Activated CD8-positive, alpha-beta T cell treated with anti-CD3 and anti-CD28 coated beads, Interleukin-2, amount 10 ng/mL, durations not matched to agents 7 days and 5 days (primary cell): ENCODE data around the gene HOOK2. TPM values are rescaled to one million over a fixed set of nuclear protein-coding genes. Genes with fewer than 3 reads are reported as not detected.
"Not testable (repeated sequence)": the region's sequence is repeated elsewhere in the genome, so short reads cannot be mapped to it uniquely, and the experiment has no call there.

Experiments used
- ATAC-seq: fragments of 150-1000 bp; cut with Tn5 transposase; one replicate; pipeline ENCODE4 v1.10.0; 2021; ENCODE audit warnings: moderate library complexity
- CTCF ChIA-PET: fragments of 350-600 bp; sonication (Branson Sonifier 250); formaldehyde crosslinking; loops from one replicate; lab custom pipeline; 2021; ENCODE audit warnings: antibody characterized with exemption; lab: Charles Lee
- POLR2A ChIA-PET: fragments of 350-600 bp; sonication (Branson Sonifier 250); formaldehyde crosslinking; loops from one replicate; lab custom pipeline; 2021; ENCODE audit warnings: antibody characterized with exemption; lab: Charles Lee
- DNase-seq: peaks from one replicate; pipeline ENCODE4 v3.0.0-alpha.2; 2020
- H3K27ac Mint-ChIP-seq: one replicate; pipeline ENCODE4 v1.8.0; 2021; ENCODE audit warnings: mild to moderate bottlenecking, mixed read lengths
- H3K27me3 Mint-ChIP-seq: one replicate; pipeline ENCODE4 v1.8.0; 2021; ENCODE audit warnings: low read depth, mixed read lengths
- H3K36me3 Mint-ChIP-seq: one replicate; pipeline ENCODE4 v1.8.0; 2021; ENCODE audit warnings: low read depth, mixed read lengths
- H3K4me1 Mint-ChIP-seq: one replicate; pipeline ENCODE4 v1.8.0; 2021; ENCODE audit warnings: low read depth, mixed read lengths
- H3K4me3 Mint-ChIP-seq: one replicate; pipeline ENCODE4 v1.8.0; 2021; ENCODE audit warnings: mild to moderate bottlenecking, mixed read lengths
- H3K9me3 Mint-ChIP-seq: one replicate; pipeline ENCODE4 v1.8.0; 2022; ENCODE audit warnings: mixed read lengths; ENCODE audit not compliant: insufficient read depth
- total RNA-seq, 2 experiments: library from RNA; stranded (reverse); gene quantifications; one replicate each; pipeline ENCODE4 v1.2.3, GENCODE V29; 2021

The HOOK2 gene, protein sequence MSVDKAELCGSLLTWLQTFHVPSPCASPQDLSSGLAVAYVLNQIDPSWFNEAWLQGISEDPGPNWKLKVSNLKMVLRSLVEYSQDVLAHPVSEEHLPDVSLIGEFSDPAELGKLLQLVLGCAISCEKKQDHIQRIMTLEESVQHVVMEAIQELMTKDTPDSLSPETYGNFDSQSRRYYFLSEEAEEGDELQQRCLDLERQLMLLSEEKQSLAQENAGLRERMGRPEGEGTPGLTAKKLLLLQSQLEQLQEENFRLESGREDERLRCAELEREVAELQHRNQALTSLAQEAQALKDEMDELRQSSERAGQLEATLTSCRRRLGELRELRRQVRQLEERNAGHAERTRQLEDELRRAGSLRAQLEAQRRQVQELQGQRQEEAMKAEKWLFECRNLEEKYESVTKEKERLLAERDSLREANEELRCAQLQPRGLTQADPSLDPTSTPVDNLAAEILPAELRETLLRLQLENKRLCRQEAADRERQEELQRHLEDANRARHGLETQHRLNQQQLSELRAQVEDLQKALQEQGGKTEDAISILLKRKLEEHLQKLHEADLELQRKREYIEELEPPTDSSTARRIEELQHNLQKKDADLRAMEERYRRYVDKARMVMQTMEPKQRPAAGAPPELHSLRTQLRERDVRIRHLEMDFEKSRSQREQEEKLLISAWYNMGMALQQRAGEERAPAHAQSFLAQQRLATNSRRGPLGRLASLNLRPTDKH
- total RNA-seq: 10 to 100 TPM; 14.4 to 16.9 TPM

DNA sequence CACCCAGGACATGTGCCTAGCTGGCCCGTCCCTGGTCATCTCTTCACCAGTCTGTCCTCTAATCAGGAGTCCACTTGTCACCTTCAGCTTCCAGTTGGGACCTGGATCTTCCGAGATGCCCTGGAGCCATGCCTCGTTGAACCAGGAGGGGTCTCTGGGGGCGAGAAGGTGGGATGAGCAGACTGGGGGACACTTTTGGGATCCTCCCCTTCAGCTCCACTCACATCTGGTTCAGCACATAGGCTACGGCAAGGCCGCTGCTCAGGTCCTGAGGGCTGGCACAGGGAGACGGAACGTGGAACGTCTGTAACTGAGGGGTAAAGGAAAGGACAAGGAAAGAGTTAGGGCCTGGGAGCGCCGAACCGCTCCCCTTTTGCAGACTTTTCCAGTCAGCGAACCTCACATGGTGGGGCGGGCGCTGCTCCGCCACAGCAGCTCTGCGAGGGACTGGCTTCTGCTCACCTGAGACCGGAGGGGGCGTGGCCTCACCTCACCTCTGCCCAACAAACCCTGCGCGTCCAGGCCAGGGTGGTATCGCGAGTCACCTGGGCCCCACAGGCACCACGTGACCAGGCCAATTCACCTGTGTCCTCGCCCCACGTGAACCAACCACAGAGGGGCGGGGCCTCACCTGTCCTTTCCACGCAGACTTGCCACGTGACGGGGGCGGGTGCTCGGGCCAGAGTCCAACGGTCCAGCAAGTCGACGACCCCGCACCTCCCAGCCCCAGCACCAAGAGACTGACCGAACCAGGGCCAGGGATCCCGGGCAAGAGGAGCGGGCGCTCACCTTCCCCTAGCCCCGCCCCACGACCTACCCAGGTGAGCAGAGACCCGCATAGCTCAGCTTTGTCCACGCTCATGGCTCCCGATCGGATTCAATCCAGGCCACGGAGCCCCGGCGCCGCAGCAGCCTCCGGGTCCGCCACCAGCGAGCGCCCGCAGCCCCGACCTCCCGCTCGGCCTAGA is at the start of gene HOOK2:
Gene HOOK2, minus strand, starts transcription at position 965 of the 968 bp plus-strand sequence. Its CDS starts 103 bp downstream, at position 862.
- Mint-ChIP-seq H3K4me1 (peaks cover 46% of the 10 kb centered on the region), H3K4me3 (peak within 1 kb of the TSS; percentile 73), H3K27me3 (no peaks in the 10 kb centered on the region), H3K9me3 (no peaks in the 10 kb centered on the region), H3K27ac (peak within 1 kb of the TSS; percentile 11), H3K36me3 (no peaks in the 10 kb centered on the region)
- ATAC-seq: no peak
- CTCF ChIA-PET: interaction anchor here (1.2 to 8.5 kb wide), 6 partner anchors 9 to 46 kb away, joined by 3 to 390 read pairs (median 4); partner anchors contain the start of gene JUNB
- DNase-seq: no peak
- POLR2A ChIA-PET: interaction anchor here (0.6 to 15.2 kb wide), 2 partner anchors 19 to 43 kb away, joined by 3 to 380 read pairs; partner anchors contain the start of gene JUNB

DNA sequence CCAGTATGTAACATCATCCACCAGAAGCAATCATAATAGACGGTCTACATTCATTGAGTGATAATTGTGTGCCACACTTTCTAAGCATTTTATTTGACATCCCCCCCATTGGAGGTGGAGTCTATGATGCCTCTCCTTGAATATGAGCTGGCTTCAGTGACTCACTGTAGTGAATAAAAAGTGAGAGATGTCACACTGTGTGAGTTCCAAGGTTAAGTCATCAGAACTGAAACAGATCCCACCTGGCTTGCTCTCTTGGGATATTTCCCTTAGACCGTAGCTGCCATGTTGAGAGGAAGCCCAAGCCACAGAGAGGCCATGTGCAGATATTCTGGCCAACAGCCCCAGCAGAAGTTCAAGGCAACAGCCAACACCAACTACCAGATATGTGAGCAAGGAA is 46.4 kb upstream of the HOOK2 start:
- no peak for ATAC-seq
- Mint-ChIP-seq H3K36me3 (peaks cover 2% of the 10 kb centered on the region), H3K9me3 (no peaks in the 10 kb centered on the region), H3K27ac (no peak overlapping the region), H3K4me3 (no peak overlapping the region), H3K4me1 (peaks cover 9% of the 10 kb centered on the region), H3K27me3 (peaks cover 11% of the 10 kb centered on the region)
- ChIA-PET CTCF (interaction anchor here (1.0 to 1.2 kb wide), 2 partner anchors 62 to 232 kb away, joined by 3 read pairs; no protein-coding TSS in a partner anchor), POLR2A (interaction anchor here (0.9 kb wide), 1 partner anchor 44 kb away, joined by 7 read pairs; no protein-coding TSS in a partner anchor)
- DNase-seq: no peak

DNA sequence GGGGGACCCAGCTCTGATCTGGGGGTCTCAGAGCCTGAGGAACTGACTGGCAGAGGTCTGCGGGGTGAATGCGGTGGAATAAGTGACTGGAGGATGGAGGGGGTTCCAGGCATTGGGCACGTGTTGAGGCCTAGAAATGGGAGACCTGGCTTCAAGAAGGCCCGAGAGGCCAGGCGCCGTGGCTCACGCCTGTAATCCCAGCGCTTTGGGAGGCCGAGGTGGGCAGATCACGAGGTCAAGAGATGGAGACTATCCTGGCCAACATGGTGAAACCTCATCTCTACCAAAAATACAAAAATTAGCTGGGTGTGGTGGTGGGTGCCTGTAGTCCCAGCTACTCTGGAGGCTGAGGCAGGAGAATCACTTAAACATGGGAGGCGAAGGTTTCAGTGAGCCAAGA is 42.5 kb upstream of the HOOK2 start:
- CTCF ChIA-PET: interaction anchor here (1.0 kb wide), 1 partner anchor 57 kb away, joined by 3 read pairs; no protein-coding TSS in a partner anchor
- ATAC-seq: not testable (repeated sequence)

DNA sequence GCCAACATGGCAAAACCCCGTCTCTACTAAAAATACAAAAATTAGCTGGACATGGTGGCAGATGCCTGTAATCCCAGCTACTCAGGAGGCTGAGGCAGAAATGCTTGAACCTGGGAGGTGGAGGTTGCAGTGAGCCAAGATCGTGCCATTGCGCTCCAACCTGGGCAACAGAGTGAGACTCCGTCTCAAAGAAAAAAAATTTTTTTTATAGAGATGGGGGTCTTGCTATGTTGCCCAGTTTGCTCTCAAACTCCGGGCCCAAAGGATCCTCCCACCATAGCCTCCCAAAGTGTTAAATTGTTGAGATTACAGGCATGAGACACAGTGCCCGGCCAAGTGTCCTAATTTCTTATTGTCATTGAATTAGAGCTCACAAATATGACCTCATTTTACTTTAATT is 41.8 kb upstream of the HOOK2 start:
- H3K27ac Mint-ChIP-seq, H3K27me3 Mint-ChIP-seq, H3K4me3 Mint-ChIP-seq, H3K9me3 Mint-ChIP-seq, DNase-seq, ATAC-seq, POLR2A ChIA-PET, H3K4me1 Mint-ChIP-seq: not testable (repeated sequence)
- H3K36me3 Mint-ChIP-seq: peaks cover 16% of the 10 kb centered on the region
- CTCF ChIA-PET: interaction anchor here (1.0 to 1.5 kb wide), 2 partner anchors 15 to 57 kb away, joined by 3 read pairs; partner anchors contain the start of gene THSD8

More for the DNA sequence above, 42.5 kb upstream of the HOOK2 start:
- H3K27me3 Mint-ChIP-seq, POLR2A ChIA-PET, H3K9me3 Mint-ChIP-seq, H3K27ac Mint-ChIP-seq, DNase-seq, H3K4me3 Mint-ChIP-seq, H3K4me1 Mint-ChIP-seq: not testable (repeated sequence)
- peaks cover 13% of the 10 kb centered on the region for H3K36me3 Mint-ChIP-seq

DNA sequence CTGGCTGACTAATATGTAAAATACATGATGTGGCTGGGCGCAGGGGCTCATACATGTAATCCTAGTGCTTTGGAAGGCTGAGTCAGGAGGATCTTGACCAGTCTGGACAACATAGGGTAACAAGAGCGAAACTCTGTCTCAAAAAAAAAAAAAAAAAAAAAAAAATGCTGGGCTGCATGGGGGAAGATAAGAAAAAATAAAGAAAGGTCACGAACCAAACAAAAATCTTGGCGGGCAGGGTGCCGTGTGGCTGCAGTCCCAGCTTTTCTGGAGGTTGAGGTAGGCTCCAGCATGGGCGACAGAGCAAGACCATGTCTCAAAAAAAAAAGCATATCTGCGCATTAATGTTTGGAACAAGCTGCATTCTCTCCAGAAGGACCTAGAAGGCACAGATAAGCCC is 39.7 kb upstream of the HOOK2 start:
- H3K27ac Mint-ChIP-seq: no peak overlapping the region
- DNase-seq (no peak), ATAC-seq (no peak)
- ChIA-PET POLR2A (interaction anchor here (1.4 to 1.6 kb wide), 2 partner anchors 9 to 78 kb away, joined by 3 to 4 read pairs; partner anchors contain the start of genes GET3 and RNASEH2A), CTCF (interaction anchor here (1.0 to 2.4 kb wide), 3 partner anchors 10 to 54 kb away, joined by 3 to 6 read pairs (median 3); no protein-coding TSS in a partner anchor)
- no peaks in the 10 kb centered on the region for H3K4me1 Mint-ChIP-seq
- no peak overlapping the region for H3K4me3 Mint-ChIP-seq
- H3K27me3 Mint-ChIP-seq: no peaks in the 10 kb centered on the region
- peaks cover 16% of the 10 kb centered on the region for H3K36me3 Mint-ChIP-seq
- no peaks in the 10 kb centered on the region for H3K9me3 Mint-ChIP-seq

DNA sequence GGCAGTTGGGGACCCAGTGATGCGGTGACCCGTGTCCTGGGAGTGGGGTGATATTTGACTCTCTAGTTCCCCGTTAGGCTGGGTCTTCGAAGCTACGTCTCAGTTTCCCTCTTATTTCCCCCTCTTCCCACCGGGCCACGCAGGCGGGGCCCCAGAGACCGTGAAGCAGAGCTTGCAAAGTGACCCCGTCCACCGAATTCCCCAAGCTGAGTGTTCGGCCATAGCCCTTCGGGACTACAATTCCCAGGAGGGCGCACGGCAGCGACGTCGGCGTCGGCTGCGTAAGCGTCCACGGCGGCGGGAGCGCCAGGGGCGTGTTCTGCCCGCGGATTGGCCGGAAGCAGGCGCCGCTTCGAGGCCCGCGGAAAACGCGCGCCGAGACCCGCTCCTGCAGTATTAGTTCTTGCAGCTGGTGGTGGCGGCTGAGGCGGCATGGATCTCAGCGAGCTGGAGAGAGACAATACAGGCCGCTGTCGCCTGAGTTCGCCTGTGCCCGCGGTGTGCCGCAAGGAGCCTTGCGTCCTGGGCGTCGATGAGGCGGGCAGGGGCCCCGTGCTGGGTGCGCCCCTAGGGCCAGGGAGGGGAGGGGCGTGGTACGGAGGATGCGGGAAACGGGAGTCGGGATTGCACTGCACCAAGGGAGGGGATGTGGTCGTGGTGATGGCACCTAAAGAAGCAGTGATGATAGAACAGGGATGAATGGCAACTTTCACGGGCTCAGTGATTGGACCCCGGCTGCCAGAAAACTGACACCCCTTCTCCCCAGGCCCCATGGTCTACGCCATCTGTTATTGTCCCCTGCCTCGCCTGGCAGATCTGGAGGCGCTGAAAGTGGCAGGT is 31.1 kb upstream of the HOOK2 start, which contains the start of gene RNASEH2A:
Gene RNASEH2A, plus strand, starts transcription at position 343 of the 840 bp plus-strand sequence. Its CDS starts 90 bp downstream, at position 433.
- no peaks in the 10 kb centered on the region for H3K9me3 Mint-ChIP-seq
- peaks cover 28% of the 10 kb centered on the region for H3K4me1 Mint-ChIP-seq
- H3K4me3 Mint-ChIP-seq: peak within 1 kb of the TSS; percentile 97
- peak; percentile 92 for DNase-seq
- ChIA-PET CTCF (interaction anchor here (1.0 to 2.4 kb wide), 6 partner anchors 11 to 78 kb away, joined by 3 to 15 read pairs (median 5); no protein-coding TSS in a partner anchor), POLR2A (interaction anchor here (0.8 to 1.3 kb wide), 3 partner anchors 8 to 31 kb away, joined by 3 to 15 read pairs (median 3); partner anchors contain the start of gene JUNB)
- peak; percentile 89 for ATAC-seq
- H3K36me3 Mint-ChIP-seq: peaks cover 17% of the 10 kb centered on the region
- no peaks in the 10 kb centered on the region for H3K27me3 Mint-ChIP-seq
- peak within 1 kb of the TSS; percentile 95 for H3K27ac Mint-ChIP-seq

DNA sequence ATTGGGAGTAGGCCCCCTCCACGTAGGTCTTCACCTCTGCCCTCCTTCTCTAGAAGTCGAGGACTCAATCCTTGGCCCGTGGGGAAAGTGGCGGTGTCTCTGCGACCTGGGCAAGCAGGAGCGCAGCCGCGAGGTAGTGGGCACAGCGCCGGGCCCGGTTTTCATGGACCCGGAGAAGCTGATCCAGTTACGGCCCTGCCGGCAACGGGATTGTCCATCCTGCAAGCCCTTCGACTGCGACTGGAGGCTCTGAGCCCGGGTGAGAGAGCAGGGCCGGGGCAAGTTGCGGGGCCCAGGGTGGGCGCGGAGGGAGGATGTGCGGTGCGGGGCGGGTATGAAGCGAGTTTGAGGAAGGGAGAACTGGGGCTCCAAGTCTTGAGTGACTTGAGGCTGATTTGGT is 28.7 kb upstream of the HOOK2 start:
- POLR2A ChIA-PET: interaction anchor here (4.2 kb wide), 1 partner anchor 12 kb away, joined by 34 read pairs; the partner anchor contains the start of gene JUNB
- H3K4me1 Mint-ChIP-seq: peaks cover 43% of the 10 kb centered on the region
- H3K9me3 Mint-ChIP-seq: no peaks in the 10 kb centered on the region
- H3K4me3 Mint-ChIP-seq: no peak overlapping the region
- peaks cover 17% of the 10 kb centered on the region for H3K36me3 Mint-ChIP-seq
- no peaks in the 10 kb centered on the region for H3K27me3 Mint-ChIP-seq
- no peak overlapping the region for H3K27ac Mint-ChIP-seq
- no peak for ATAC-seq
- CTCF ChIA-PET: interaction anchor here (1.9 to 2.7 kb wide), 3 partner anchors 26 to 47 kb away, joined by 7 to 15 read pairs (median 9); no protein-coding TSS in a partner anchor
- no peak for DNase-seq

DNA sequence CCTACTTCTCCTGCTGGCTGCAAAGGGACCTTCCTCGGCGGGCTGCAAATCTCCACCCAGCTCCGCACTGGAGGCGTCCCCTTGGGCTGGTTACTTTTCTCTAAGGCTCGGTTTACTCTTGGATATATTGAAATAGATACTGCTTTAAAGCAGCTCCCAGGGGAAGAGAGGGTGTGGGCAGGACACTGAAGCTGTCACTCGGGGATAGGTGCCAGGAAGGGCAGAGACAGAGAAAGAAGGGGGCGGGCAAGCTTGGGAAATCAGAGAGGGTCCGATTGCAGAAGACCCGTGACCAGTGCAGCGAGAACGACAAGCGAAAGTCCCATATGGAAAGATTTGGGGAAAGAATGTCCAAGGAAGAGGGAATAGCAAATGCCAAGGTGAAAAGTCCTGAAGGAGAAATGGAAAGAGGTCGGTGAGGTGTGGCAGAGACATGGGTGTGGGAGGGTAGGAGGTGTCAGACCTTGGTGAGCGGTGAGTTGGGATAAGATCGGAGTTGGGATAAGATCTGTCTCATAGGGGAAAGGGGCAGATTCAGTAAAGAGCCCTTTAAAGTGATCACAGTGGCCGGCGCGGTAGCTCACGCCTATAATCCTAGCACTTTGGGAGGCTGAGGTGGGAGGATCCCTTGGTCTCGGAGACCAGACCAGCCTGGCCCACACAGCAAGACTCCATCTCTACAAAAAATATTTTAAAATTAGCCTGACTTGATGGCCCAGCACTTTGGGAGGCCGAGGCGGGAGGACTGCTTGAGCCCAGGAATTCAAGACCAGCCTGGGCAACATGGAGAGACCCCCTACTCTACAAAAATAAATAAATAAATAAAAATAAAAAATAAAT is 27.1 kb upstream of the HOOK2 start:
- Mint-ChIP-seq H3K4me1 (peaks cover 39% of the 10 kb centered on the region), H3K36me3 (peaks cover 13% of the 10 kb centered on the region), H3K27ac (peak overlapping the region; percentile 54), H3K27me3 (no peaks in the 10 kb centered on the region), H3K4me3 (peak overlapping the region; percentile 89), H3K9me3 (no peaks in the 10 kb centered on the region)
- DNase-seq: no peak
- ChIA-PET CTCF (interaction anchor here (0.6 to 2.7 kb wide), 13 partner anchors 10 to 163 kb away, joined by 3 to 15 read pairs (median 5); partner anchors contain the start of gene JUNB), POLR2A (interaction anchor here (0.9 to 4.2 kb wide), 3 partner anchors 11 to 106 kb away, joined by 3 to 34 read pairs (median 3); partner anchors contain the start of genes FBXW9 and JUNB)
- ATAC-seq: no peak
